ENCODE measurements around the gene CLTC. TPM values are rescaled to one million over a fixed set of nuclear protein-coding genes. Genes with fewer than 3 reads are reported as not detected.

Gene CLTC
- total RNA-seq, 2 experiments from 2014 or later: 123 to 227 TPM

DNA sequence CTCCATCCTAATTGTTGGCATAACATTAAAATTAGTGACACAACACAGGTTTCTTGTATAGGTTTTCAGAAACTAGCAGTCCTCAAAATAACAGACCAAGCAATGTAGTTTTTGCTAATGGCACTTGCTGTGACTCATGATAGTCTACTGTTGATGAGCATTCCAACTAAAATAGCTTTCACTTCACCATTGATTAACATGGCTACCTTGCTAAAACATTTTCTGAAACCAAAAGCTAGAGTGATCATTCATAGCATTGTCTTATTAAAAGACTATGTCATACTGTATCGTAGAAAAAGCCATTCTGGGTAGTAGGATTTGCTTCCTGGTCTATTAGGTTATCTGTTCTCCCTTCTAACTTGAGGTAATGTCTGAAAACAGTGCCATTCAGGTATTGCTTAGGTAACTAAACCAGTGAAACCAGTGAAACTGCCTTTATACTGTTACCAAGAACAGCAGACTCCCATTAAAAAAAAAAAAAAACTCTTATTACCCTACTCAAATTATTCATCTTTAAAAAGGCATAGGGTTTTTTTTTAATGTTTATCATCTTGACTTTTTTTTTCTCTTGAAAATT is 2.5 kb upstream of the CLTC start:
- CTCF ChIA-PET (ENCODE audit: unreplicated experiment): no interaction called here
- H3K9me2 ChIP-seq (ENCODE audit: insufficient read depth, low read length): no peaks in the 10 kb centered on the region
- H3K36me3 ChIP-seq (ENCODE audit: insufficient read depth, low read length): peaks cover 8% of the 10 kb centered on the region
- intact Hi-C loops (cut with micrococcal nuclease; ENCODE audit: unreplicated experiment): no loop called here
- peaks cover 25% of the 10 kb centered on the region for H3K4me1 ChIP-seq (ENCODE audit: insufficient read depth, low read length, poor library complexity, severe bottlenecking)
- H4K20me1 ChIP-seq (ENCODE audit: insufficient read depth, low read length): peaks cover 16% of the 10 kb centered on the region
- POLR2A ChIA-PET: interaction anchor here (1.5 to 2.8 kb wide), 2 partner anchors 25 to 407 kb away, joined by 3 to 23 read pairs; no protein-coding TSS in a partner anchor
- no TSS peak for BruUV-seq (replicated peaks)
- TF ChIP-seq, protein P1, sequence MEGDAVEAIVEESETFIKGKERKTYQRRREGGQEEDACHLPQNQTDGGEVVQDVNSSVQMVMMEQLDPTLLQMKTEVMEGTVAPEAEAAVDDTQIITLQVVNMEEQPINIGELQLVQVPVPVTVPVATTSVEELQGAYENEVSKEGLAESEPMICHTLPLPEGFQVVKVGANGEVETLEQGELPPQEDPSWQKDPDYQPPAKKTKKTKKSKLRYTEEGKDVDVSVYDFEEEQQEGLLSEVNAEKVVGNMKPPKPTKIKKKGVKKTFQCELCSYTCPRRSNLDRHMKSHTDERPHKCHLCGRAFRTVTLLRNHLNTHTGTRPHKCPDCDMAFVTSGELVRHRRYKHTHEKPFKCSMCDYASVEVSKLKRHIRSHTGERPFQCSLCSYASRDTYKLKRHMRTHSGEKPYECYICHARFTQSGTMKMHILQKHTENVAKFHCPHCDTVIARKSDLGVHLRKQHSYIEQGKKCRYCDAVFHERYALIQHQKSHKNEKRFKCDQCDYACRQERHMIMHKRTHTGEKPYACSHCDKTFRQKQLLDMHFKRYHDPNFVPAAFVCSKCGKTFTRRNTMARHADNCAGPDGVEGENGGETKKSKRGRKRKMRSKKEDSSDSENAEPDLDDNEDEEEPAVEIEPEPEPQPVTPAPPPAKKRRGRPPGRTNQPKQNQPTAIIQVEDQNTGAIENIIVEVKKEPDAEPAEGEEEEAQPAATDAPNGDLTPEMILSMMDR (conservative IDR thresholded peaks at IDR 0.05; ENCODE audit: low read length): no peak
- TF ChIP-seq EZH2phosphoT487 (IDR thresholded peaks at IDR 0.05; ENCODE audit: borderline replicate concordance, low read depth, low read length): no peak
- H3K9me3 ChIP-seq (ENCODE audit: low read length): no peaks in the 10 kb centered on the region
- H3K4me3 ChIP-seq (ENCODE audit: low read depth, low read length, poor library complexity, severe bottlenecking): peak overlapping the region; percentile 98
- H3K79me2 ChIP-seq (ENCODE audit: insufficient read depth, low read depth, low read length): peaks cover 46% of the 10 kb centered on the region
- H3K4me2 ChIP-seq (ENCODE audit: low read length): peak overlapping the region; percentile 87
- no peak for DNase-seq (ENCODE audit: low spot score)
- H2AFZ ChIP-seq (ENCODE audit: low read length): peak overlapping the region; percentile 46; the same call in 1 of the 2 replicates
- peak overlapping the region; percentile 93 for H3K27ac ChIP-seq (ENCODE audit: low read depth, low read length, poor library complexity, severe bottlenecking)

DNA sequence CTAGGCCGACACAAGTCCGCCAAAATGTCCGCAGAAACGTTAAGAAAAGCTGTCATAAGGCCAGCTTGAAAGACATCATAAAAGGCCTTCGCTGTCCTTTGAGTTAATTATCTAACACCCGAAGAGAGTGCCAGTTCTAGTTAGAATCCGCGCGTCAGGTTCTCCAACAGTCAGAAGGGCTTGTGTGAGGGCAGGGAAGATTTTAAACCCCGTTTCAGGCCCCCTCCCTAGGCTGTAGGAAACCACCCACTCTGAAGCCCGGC is 729 bp upstream of the CLTC start:
- Histone ChIP-seq H3K9me3 (ENCODE audit: low read length) (no peaks in the 10 kb centered on the region), H3K9me2 (ENCODE audit: insufficient read depth, low read length) (no peaks in the 10 kb centered on the region), H2AFZ (ENCODE audit: low read length) (peak overlapping the region; percentile 46; the same call in 1 of the 2 replicates), H3K79me2 (ENCODE audit: insufficient read depth, low read depth, low read length) (peaks cover 63% of the 10 kb centered on the region), H3K4me1 (ENCODE audit: insufficient read depth, low read length, poor library complexity, severe bottlenecking) (peaks cover 42% of the 10 kb centered on the region), H3K27ac (ENCODE audit: low read depth, low read length, poor library complexity, severe bottlenecking) (peak overlapping the region; percentile 93), H3K4me3 (ENCODE audit: low read depth, low read length, poor library complexity, severe bottlenecking) (peak overlapping the region; percentile 98), H4K20me1 (ENCODE audit: insufficient read depth, low read length) (peaks cover 32% of the 10 kb centered on the region), H3K36me3 (ENCODE audit: insufficient read depth, low read length) (peaks cover 20% of the 10 kb centered on the region), H3K4me2 (ENCODE audit: low read length) (peak overlapping the region; percentile 87)
- TF ChIP-seq, protein P1 (conservative IDR thresholded peaks at IDR 0.05; ENCODE audit: low read length): no peak
- no peak for TF ChIP-seq EZH2phosphoT487 (IDR thresholded peaks at IDR 0.05; ENCODE audit: borderline replicate concordance, low read depth, low read length)
- intact Hi-C loops (cut with micrococcal nuclease; ENCODE audit: unreplicated experiment): loop anchor here (1.0 kb wide), 2 partner anchors 23 to 54 kb away; partner anchors contain the start of gene DHX40
- BruUV-seq (replicated peaks): TSS peak; percentile 95
- DNase-seq (ENCODE audit: low spot score): no peak
- ChIA-PET CTCF (ENCODE audit: unreplicated experiment) (no interaction called here), POLR2A (interaction anchor here (0.7 to 2.8 kb wide), 10 partner anchors 8 to 1919 kb away, joined by 3 to 23 read pairs (median 4); partner anchors contain the start of genes PTRH2 and VMP1)

DNA sequence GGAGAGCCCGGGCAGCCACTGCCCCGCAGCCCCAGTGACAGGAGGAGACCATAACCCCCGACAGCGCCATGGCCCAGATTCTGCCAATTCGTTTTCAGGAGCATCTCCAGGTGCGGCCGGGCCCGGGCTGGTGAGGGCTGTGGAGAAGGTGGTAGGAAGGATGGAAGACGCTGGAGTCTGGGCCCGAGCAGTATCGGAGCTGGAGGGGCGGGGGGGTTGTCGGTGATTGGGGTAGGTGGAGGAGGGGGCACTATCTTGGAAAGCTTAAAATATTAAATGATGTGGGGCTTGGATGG is 317 bp downstream of the CLTC start:
- Histone ChIP-seq H3K4me2 (ENCODE audit: low read length) (peak overlapping the region; percentile 91), H3K27ac (ENCODE audit: low read depth, low read length, poor library complexity, severe bottlenecking) (peak overlapping the region; percentile 93), H3K9me3 (ENCODE audit: low read length) (no peaks in the 10 kb centered on the region), H2AFZ (ENCODE audit: low read length) (peak overlapping the region; percentile 46; the same call in 1 of the 2 replicates), H3K9me2 (ENCODE audit: insufficient read depth, low read length) (no peaks in the 10 kb centered on the region), H4K20me1 (ENCODE audit: insufficient read depth, low read length) (peaks cover 33% of the 10 kb centered on the region), H3K79me2 (ENCODE audit: insufficient read depth, low read depth, low read length) (peaks cover 73% of the 10 kb centered on the region), H3K4me3 (ENCODE audit: low read depth, low read length, poor library complexity, severe bottlenecking) (peak overlapping the region; percentile 98), H3K4me1 (ENCODE audit: insufficient read depth, low read length, poor library complexity, severe bottlenecking) (peaks cover 48% of the 10 kb centered on the region), H3K36me3 (ENCODE audit: insufficient read depth, low read length) (peaks cover 27% of the 10 kb centered on the region)
- intact Hi-C loops (cut with micrococcal nuclease; ENCODE audit: unreplicated experiment): loop anchor here (5.0 kb wide), 1 partner anchor 52 kb away; no protein-coding TSS in a partner anchor
- no peak for DNase-seq (ENCODE audit: low spot score)
- CTCF ChIA-PET (ENCODE audit: unreplicated experiment): interaction anchor here (1.2 kb wide), 1 partner anchor 22 kb away, joined by 4 read pairs; no protein-coding TSS in a partner anchor
- no peak for TF ChIP-seq EZH2phosphoT487 (IDR thresholded peaks at IDR 0.05; ENCODE audit: borderline replicate concordance, low read depth, low read length)
- POLR2A ChIA-PET: interaction anchor here (1.9 to 2.8 kb wide), 2 partner anchors 22 to 43 kb away, joined by 4 to 23 read pairs; no protein-coding TSS in a partner anchor
- no TSS peak for BruUV-seq (replicated peaks)
